ENCODE results near the gene SPATA9.

Gene SPATA9

DNA sequence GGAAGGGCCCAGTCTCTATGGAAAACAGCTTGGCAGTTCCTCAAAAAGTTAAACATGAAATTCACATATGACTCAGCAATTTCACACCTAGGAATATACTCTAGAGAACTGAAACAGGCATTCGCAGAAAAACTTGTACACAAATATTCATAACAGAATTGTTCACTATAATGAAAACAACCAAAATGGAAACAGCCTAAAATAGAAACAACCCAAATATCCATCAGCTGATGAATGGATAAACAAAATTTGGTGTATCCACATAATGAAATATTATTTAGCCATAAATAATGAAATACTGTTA, 67.7 kb downstream of the SPATA9 start:
- no peak for DNase-seq

DNA sequence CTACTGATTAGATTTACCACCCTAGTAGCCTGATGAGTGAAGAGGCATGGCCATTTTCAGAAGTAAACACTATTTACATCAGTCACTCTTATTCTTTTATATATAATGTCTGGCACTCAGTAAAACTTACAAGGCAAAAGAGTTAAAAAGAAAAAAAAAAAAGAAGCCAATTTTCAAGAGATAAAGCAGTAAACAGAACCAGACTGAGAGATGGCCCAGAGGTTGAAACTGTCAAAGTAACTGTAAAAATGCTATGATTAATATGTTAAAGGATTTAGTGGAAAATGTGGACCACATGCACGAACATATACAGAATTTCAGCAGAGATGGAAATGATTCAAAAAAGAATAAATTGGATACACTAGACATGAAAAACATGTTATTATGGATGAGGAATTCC, 69.3 kb downstream of the SPATA9 start:
- no peak for DNase-seq

GRCh38 chr5:95611396-95611795, 71.4 kb downstream of the SPATA9 start:
- no peak for DNase-seq

- no peak for DNase-seq
Observed at GRCh38 chr5:95610546-95610945, 72.2 kb downstream of the SPATA9 start.

- no peak for DNase-seq
Observed at GRCh38 chr5:95609711-95610110, 73.1 kb downstream of the SPATA9 start.
